ENCODE measurements around the gene PROKR2.

PROKR2 gene

GRCh38 chr20:5282561-5282960 lies 34.2 kb downstream of the PROKR2 start:
- Histone ChIP-seq H3K27me3 (peaks cover 7% of the 10 kb centered on the region), H3K27ac (no peak overlapping the region), H3K4me3 (ENCODE audit: low read depth in 1 of 2, low read length in 1 of 2) (no peak overlapping the region), H3K9me3 (no peaks in the 10 kb centered on the region), H3K36me3 (no peaks in the 10 kb centered on the region), H3K4me1 (ENCODE audit: control insufficient read depth in 1 of 2, insufficient read depth in 1 of 2, low read depth in 1 of 2, low read length in 1 of 2) (peaks cover 12 to 16% of the 10 kb centered on the region in 2 experiments)
- TF ChIP-seq CTCF (IDR thresholded peaks at IDR 0.05) = no peak

- TF ChIP-seq CTCF (IDR thresholded peaks at IDR 0.05) = no peak
- Histone ChIP-seq H3K4me1 (ENCODE audit: control insufficient read depth in 1 of 2, insufficient read depth in 1 of 2, low read depth in 1 of 2, low read length in 1 of 2) (peaks cover 16 to 25% of the 10 kb centered on the region in 2 experiments), H3K9me3 (no peaks in the 10 kb centered on the region), H3K36me3 (no peaks in the 10 kb centered on the region), H3K4me3 (ENCODE audit: low read depth in 1 of 2, low read length in 1 of 2) (no peak overlapping the region), H3K27ac (peak overlapping the region; percentile 28), H3K27me3 (peaks cover 7% of the 10 kb centered on the region)
These were observed 37.1 kb downstream of the PROKR2 start for GRCh38 chr20:5279661-5280060.

GRCh38 chr20:5272268-5272667 lies 44.5 kb downstream of the PROKR2 start:
- no peaks in the 10 kb centered on the region for H3K27me3 ChIP-seq

GRCh38 chr20:5270603-5271002 lies 46.2 kb downstream of the PROKR2 start:
- H3K27ac ChIP-seq = no peak overlapping the region
- no peaks in the 10 kb centered on the region for H3K9me3 ChIP-seq
- no peaks in the 10 kb centered on the region for H3K36me3 ChIP-seq
- no peaks in the 10 kb centered on the region for H3K27me3 ChIP-seq
- H3K4me3 ChIP-seq (ENCODE audit: low read depth in 1 of 2, low read length in 1 of 2) = no peak overlapping the region
- TF ChIP-seq CTCF (IDR thresholded peaks at IDR 0.05) = no peak
- peaks cover 29 to 37% of the 10 kb centered on the region in 2 experiments for H3K4me1 ChIP-seq (ENCODE audit: control insufficient read depth in 1 of 2, insufficient read depth in 1 of 2, low read depth in 1 of 2, low read length in 1 of 2)

More at GRCh38 chr20:5272268-5272667, 44.5 kb downstream of the PROKR2 start:
- H3K4me3 ChIP-seq (ENCODE audit: low read depth in 1 of 2, low read length in 1 of 2) = no peak overlapping the region
- no peak overlapping the region for H3K27ac ChIP-seq
- TF ChIP-seq CTCF (IDR thresholded peaks at IDR 0.05) = no peak
- H3K9me3 ChIP-seq = no peaks in the 10 kb centered on the region
- peaks cover 12 to 20% of the 10 kb centered on the region in 2 experiments for H3K4me1 ChIP-seq (ENCODE audit: control insufficient read depth in 1 of 2, insufficient read depth in 1 of 2, low read depth in 1 of 2, low read length in 1 of 2)
- no peaks in the 10 kb centered on the region for H3K36me3 ChIP-seq

GRCh38 chr20:5268449-5268848 lies 48.3 kb downstream of the PROKR2 start:
- H3K9me3 ChIP-seq = no peaks in the 10 kb centered on the region
- no peak overlapping the region for H3K4me3 ChIP-seq (ENCODE audit: low read depth in 1 of 2, low read length in 1 of 2)
- TF ChIP-seq CTCF (IDR thresholded peaks at IDR 0.05) = no peak
- no peaks in the 10 kb centered on the region for H3K36me3 ChIP-seq
- H3K27ac ChIP-seq = no peak overlapping the region
- H3K27me3 ChIP-seq = no peaks in the 10 kb centered on the region
- peaks cover 45 to 46% of the 10 kb centered on the region in 2 experiments for H3K4me1 ChIP-seq (ENCODE audit: control insufficient read depth in 1 of 2, insufficient read depth in 1 of 2, low read depth in 1 of 2, low read length in 1 of 2)

- Histone ChIP-seq H3K4me3 (ENCODE audit: low read depth in 1 of 2, low read length in 1 of 2) (no peak overlapping the region), H3K9me3 (no peaks in the 10 kb centered on the region), H3K27ac (peak overlapping the region; percentile 63), H3K4me1 (ENCODE audit: control insufficient read depth in 1 of 2, insufficient read depth in 1 of 2, low read depth in 1 of 2, low read length in 1 of 2) (peaks cover 45 to 57% of the 10 kb centered on the region in 2 experiments), H3K27me3 (no peaks in the 10 kb centered on the region), H3K36me3 (no peaks in the 10 kb centered on the region)
- no peak for TF ChIP-seq CTCF (IDR thresholded peaks at IDR 0.05)
These were observed 49.7 kb downstream of the PROKR2 start for GRCh38 chr20:5267092-5267491.
